Measurements from ENCODE around the gene LYZL2.
"Not testable (repeated sequence)": the region's sequence is repeated elsewhere in the genome, so short reads cannot be mapped to it uniquely, and the experiment has no call there.

LYZL2 gene

GRCh38 chr10:30639946-30640786 lies 10.6 kb upstream of the LYZL2 start:
- DNase-seq (ENCODE audit: low spot score), result no peak

- DNase-seq (ENCODE audit: low spot score), result no peak
These were observed 8.4 kb upstream of the LYZL2 start for GRCh38 chr10:30637881-30638467.

DNA sequence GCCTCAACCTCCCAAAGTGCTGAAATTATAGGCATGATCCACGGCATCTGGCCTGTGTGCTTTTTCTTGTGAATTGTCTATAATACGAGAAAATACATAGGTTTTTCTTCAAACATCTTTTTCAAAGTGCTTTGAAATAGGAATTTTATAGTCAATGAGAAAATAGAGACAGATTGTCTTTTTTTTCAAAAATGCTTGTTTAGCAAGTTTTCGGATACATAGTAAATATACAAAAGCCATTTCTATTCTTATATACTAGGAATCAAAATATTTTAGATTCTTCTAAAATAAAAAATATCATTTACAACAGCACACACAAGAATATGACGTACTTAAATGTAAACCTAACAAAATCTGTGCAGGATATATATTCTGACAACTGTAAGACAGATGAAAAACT lies 1.6 kb upstream of the LYZL2 start:
- no peak for DNase-seq (ENCODE audit: low spot score)

DNA sequence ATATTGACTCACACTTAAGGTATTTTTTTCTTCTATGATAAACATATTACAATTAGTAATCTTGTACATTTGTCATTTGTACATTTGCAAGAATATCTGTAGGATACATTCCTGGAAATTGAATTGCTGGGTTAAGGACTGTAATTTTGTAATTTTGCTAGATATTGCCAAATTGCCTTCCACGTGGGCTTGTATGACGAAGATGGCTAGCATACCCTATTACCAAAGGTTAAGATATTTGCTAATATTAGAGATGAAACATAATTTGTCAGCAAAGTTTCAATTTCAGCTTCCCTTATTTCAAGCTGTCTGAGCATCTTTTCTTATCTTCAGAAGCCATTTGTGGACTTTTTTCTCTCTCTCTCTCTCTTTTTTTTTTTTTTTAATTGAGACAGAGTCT lies 1.0 kb upstream of the LYZL2 start:
- no peak for DNase-seq (ENCODE audit: low spot score)

DNA sequence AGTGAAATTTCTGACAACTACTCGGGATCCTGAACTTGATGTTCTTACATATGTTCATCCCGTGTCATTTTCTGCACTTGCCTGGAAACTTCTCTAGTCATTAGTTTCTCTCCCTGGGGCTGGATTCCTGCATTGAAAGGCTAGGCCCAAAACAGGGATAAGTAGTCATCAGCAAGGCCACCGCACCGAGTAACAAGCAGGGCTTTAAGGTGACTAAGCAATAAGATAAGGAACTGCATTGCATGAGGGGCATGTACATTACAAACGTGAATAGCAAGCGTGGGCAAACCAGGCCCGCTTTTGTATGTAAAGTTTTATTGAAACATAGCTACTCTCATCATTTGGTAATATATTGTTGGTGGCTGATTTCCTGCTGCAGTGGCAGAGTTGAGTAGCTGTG lies 977 bp downstream of the LYZL2 start:
- not testable (repeated sequence) for DNase-seq (ENCODE audit: low spot score)

- DNase-seq (ENCODE audit: low spot score), result not testable (repeated sequence)
These were observed 2.7 kb downstream of the LYZL2 start for GRCh38 chr10:30626837-30627236.

GRCh38 chr10:30626196-30626595 lies 3.4 kb downstream of the LYZL2 start:
- DNase-seq (ENCODE audit: low spot score), result not testable (repeated sequence)

DNA sequence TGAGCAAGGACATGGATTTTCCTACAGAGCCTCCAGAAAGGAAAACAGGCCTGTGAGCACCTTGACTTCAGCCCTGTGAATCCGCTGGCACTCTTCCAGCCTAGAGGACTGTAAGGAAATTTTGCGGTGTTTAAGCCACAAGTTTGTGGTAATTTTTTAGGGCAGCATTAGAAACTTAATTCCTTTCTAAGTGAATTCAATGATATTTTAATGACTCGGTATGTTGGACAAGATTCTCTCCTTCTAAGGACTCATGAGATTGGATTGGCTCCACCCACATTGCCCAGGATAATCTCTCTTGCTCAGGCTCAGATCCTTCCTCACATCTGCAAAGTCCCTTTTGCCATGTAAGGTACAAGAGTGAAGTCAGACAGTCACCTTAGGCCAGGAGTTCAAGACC lies 4.5 kb downstream of the LYZL2 start:
- DNase-seq (ENCODE audit: low spot score), result no peak

- DNase-seq (ENCODE audit: low spot score), result no peak
These were observed 9.6 kb downstream of the LYZL2 start for GRCh38 chr10:30619966-30620365.

DNA sequence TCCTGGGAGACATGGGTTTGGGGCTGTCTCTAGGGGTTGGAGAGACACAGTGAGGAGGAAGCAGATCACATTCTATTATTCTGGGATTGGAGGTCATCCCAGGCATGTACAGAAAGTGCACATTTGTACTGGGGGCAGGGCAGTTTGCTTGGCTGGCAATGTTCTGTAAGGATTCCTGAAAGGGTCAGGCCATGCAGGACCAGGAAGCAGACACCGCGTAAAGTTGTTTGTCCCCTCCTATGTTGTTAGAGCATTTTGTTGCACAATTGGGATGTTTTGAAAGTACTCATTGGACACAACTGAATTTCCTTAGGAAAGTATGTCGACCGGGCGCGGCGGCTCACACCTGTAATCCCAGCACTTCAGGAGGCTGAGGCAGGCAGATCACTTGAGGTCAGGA lies 12.5 kb downstream of the LYZL2 start:
- no peak for DNase-seq (ENCODE audit: low spot score)

GRCh38 chr10:30611041-30611440 lies 18.5 kb downstream of the LYZL2 start:
- DNase-seq (ENCODE audit: low spot score), result not testable (repeated sequence)

DNA sequence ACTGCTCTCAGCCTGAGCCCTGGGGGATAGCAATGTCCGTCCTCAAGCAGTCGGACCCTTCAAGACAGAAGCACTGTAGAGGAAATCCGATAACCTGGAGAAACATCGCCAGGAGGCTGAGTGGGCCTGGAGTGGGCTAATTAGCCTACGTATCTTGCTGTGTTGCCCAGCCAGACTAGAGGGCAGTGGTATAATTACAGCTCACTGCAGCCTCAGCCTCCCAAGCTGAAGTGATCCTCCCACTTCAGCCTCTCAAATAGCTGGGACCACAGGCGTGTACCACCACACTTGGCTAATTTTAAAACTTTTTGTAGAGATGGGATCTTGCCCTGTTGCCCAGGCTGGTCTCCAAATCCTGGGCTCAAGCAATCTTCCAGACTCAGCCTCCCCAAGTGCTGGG lies 21.7 kb downstream of the LYZL2 start:
- DNase-seq (ENCODE audit: low spot score), result no peak

DNA sequence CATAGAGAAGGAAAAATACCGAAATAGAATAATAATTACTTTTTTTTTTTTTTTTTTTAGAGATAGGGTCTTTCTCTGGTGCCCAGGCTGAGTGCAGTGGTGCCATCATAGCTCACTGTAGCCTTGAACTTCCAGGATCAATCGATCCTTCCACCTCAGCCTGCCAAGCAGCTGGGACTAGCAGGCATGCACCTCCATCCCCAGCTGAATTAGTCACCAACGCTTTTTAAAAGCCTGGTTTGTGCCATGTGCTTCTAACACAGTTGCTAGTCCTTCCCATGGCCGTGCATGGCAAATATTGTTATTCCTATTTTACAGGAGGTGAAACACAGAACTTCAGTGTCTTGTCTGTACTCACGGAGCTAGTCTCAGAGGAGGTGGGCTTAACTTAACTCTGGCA lies 23.2 kb downstream of the LYZL2 start:
- DNase-seq (ENCODE audit: low spot score), result no peak

- not testable (repeated sequence) for DNase-seq (ENCODE audit: low spot score)
These were observed 24.0 kb downstream of the LYZL2 start for GRCh38 chr10:30605341-30606121.

DNA sequence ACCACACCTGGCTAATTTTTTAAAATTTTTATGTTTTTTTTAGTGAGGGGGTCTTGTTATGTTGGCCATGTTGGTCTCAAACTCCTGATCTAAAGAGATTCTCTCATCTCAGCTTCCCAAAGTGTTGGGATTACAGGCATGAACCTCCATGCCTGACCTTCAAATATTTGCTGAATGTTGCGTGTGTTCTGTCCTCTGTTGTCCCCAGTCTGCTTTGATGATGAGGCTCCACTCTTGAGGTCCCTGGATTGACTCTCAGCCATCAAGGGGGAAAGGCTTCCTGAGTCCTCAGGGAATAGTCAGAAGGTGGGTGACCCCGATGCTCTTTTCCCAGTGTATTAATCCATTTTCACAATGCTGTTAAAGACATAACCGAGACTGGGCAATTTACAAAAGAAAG lies 26.0 kb downstream of the LYZL2 start:
- no peak for DNase-seq (ENCODE audit: low spot score)

DNA sequence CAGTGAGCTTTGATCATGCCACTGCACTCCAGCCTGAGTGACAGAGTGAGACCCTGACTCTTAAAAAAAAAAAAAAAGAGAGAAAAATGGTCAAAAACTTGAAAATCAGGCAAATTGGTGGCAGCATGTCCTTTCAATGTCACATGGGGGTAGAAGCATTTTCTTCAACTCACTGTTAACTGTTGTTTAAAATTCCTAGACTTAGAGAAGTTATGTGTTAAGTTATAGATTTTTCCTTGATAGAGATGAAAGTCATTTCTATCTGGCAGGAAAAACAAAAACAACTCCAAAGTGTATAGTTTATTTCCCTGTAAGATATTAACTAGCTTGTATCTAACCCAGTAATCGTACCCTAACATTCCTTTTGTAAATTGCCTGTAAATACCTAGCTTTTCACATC lies 26.8 kb downstream of the LYZL2 start:
- DNase-seq (ENCODE audit: low spot score), result no peak

DNA sequence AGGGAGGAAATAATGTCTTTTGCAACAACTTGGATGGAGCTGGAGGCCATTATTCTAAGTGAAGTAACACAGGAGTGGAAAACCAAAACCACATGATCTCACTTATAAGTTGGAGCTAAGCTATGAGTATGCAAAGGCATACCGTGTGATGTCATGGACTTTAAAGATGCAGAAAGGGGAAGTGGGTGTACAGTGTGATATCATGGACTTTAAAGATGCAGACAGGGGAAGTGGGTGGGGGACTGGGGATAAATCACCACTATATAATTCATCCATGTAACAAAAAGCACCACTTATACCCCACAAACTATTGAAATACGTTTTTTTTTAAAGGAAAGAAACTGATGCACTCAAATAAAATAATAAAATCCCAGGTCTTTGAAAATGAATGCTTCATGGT lies 29.5 kb downstream of the LYZL2 start:
- DNase-seq (ENCODE audit: low spot score), result no peak

- DNase-seq (ENCODE audit: low spot score), result no peak
These were observed 31.3 kb downstream of the LYZL2 start for GRCh38 chr10:30598105-30598776.

DNA sequence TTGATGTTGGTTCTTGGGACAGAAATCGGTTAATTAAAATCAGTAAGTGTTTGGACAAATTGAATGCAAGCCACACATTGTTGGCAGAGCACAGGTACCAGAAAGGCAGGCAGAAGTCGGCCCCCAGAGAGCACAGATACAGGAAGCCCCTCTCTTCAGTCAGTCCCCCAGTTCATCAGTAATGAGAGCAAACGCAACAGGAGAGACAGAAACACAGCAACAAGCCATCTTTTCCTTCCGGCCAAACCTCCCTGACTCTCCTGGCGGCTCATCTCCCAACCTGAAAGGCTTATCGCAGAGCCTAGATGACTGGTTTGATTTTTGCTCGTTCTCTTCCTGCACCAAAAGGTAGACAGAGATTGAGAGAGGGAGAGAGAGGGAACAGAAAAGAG lies 32.1 kb downstream of the LYZL2 start:
- DNase-seq (ENCODE audit: low spot score), result not testable (repeated sequence)

DNA sequence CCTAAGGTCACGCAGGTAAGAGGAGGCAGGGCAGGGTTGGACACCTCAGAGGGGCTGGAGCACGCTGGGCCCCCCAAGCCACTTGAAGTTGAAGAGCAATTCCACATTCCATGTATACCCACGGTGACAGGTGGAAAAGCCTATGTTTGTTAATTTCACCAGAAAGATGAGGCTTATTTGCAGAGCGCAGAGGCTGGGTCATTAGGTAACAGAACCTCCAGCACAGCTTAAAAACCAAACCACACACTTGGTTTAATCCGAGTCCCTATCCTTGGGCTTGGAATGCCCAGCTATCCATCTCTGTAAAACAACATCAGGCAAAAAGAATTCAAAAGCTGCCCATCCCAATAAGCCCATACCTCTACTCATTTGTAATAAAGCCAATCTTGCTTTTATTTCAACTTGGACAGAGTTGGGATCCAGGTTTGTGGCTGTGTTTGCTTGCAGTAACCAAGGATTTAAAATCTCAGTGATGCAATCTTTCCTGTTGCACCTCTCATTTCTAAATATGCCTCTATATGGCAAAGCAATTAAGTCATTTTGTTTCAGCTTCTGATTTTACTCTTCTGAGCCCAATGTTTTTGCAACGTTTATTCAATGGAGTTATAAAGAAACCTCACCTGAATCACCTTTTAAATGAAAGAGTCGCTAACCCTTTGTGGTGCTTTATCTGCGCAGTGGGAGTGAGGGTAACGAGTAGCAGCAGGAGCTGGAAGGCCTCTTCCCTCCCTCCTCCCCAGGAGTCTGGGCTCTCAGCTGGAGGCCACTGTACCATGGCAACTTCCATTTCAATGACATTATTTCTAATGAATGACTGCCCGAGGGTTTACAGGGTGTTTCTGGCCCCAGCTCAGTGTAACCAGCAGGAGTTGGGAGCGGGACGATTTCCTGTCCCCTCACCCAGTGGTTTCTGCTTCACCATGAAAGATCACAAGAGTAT lies 32.8 kb downstream of the LYZL2 start:
- DNase-seq (ENCODE audit: low spot score), result not testable (repeated sequence)

DNA sequence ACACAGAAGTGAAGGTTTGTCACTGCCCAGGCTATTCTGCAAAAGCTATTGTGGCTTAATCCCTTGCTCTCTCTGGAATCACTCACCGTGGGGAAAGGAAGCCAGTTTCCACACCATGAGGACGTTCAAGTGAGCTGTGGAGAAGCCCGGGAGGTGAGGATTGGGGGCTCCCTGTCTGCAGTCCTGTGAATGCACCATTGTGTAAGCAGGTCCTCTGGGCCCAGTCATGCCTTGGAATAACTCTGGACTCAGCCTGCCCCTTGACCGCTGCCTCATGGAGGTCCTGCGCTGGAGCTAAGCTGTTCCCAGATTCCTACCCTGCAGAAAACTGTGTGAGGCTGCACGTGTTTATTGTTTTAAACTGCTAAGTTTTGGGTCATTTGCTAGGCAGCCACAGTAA lies 33.5 kb downstream of the LYZL2 start:
- DNase-seq (ENCODE audit: low spot score), result no peak
